Prostate gland (tissue), 2 donors: ENCODE data around the gene LMF2.

Experiments used
- POLR2A ChIP-seq: fragments of 450-650 bp; IDR thresholded peaks from one replicate; pipeline ENCODE4 v1.6.1; 2016; ENCODE audit warnings: antibody characterized with exemption, mild to moderate bottlenecking
- POLR2AphosphoS5 ChIP-seq: sonication (generic); formaldehyde crosslinking; IDR thresholded peaks from one replicate; pipeline ENCODE4 v1.6.1; 2017; ENCODE audit warnings: antibody characterized with exemption
- TF ChIP-seq, protein P1 (sequence below), 4 experiments: fragments of 200-600 bp in 2 of 4; fragments of 450-650 bp in 2 of 4; sonication (generic) in 2 of 4; IDR thresholded peaks; 1 replicate in 3 of 4; 2 replicates in 1 of 4; pipeline ENCODE4 v1.5.1; 2016 to 2019; ENCODE audit warnings: antibody characterized with exemption in 4 of 4, mild to moderate bottlenecking in 2 of 4, moderate library complexity in 2 of 4

DNA sequence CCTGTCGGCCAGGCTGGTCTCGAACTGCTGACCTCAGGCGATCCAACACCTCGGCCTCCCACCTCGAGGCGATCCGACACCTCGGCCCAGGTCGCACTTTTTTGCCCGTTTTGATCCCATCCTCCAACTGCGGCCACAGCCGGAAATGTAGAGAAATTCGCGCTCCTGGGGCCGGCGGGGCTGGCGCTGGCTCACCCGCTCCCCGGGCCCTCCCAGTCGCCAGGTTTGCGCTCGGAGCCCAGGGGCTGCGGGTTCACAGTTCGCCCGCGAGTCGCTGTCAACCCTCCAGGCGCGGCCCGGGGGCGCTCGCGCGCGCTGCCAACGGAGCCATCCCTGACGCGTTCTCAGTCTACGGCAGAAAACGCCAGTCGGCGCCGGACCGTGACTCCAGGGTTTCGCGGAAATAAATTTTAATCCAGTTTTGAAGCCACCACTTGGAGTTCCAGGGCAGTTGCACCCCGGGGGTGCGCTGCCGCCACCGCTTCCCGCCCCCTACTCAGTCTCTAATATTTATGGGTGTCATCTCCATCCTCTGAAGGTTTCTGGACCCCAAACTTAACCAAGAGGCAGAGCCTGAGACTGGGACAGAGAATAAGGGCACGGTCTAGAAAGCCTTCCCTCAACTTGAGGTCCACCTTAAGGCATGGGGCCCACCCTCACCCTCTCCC lies 36.7 kb upstream of the LMF2 start:
- TF ChIP-seq POLR2AphosphoS5 (no peak), POLR2A (no peak)
- TF ChIP-seq, protein P1, sequence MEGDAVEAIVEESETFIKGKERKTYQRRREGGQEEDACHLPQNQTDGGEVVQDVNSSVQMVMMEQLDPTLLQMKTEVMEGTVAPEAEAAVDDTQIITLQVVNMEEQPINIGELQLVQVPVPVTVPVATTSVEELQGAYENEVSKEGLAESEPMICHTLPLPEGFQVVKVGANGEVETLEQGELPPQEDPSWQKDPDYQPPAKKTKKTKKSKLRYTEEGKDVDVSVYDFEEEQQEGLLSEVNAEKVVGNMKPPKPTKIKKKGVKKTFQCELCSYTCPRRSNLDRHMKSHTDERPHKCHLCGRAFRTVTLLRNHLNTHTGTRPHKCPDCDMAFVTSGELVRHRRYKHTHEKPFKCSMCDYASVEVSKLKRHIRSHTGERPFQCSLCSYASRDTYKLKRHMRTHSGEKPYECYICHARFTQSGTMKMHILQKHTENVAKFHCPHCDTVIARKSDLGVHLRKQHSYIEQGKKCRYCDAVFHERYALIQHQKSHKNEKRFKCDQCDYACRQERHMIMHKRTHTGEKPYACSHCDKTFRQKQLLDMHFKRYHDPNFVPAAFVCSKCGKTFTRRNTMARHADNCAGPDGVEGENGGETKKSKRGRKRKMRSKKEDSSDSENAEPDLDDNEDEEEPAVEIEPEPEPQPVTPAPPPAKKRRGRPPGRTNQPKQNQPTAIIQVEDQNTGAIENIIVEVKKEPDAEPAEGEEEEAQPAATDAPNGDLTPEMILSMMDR (IDR thresholded peaks at IDR 0.05) = peak in 2 of 4 experiments; percentile 39 to 44
